ENCODE measurements around the gene ZFYVE21.

The ZFYVE21 gene

GRCh38 chr14:103706551-103707328, 8.9 kb upstream of the ZFYVE21 start:
- DNase-seq: no peak

GRCh38 chr14:103707329-103708263, 8.0 kb upstream of the ZFYVE21 start:
- no peak for DNase-seq

- DNase-seq: no peak
Observed at GRCh38 chr14:103708750-103709187, 6.8 kb upstream of the ZFYVE21 start.

- no peak for DNase-seq
Observed at GRCh38 chr14:103709814-103710213, 5.8 kb upstream of the ZFYVE21 start.

- DNase-seq: no peak
Observed at GRCh38 chr14:103710771-103711377, 4.7 kb upstream of the ZFYVE21 start.

GRCh38 chr14:103711516-103712431, 3.8 kb upstream of the ZFYVE21 start:
- DNase-seq: no peak

- DNase-seq: no peak
Observed at GRCh38 chr14:103712633-103713247, 2.9 kb upstream of the ZFYVE21 start.

- no peak for DNase-seq
Observed at GRCh38 chr14:103713304-103714062, 2.1 kb upstream of the ZFYVE21 start.

- DNase-seq: no peak
Observed at GRCh38 chr14:103714063-103714724, 1.4 kb upstream of the ZFYVE21 start.

- DNase-seq: no peak
Observed at GRCh38 chr14:103716091-103716801, 636 bp downstream of the ZFYVE21 start.

- DNase-seq: no peak
Observed at GRCh38 chr14:103716899-103717411, 1.3 kb downstream of the ZFYVE21 start.

- no peak for DNase-seq
Observed at GRCh38 chr14:103718572-103718971, 3.0 kb downstream of the ZFYVE21 start.

GRCh38 chr14:103719751-103720150, 4.1 kb downstream of the ZFYVE21 start:
- no peak for DNase-seq

- no peak for DNase-seq
Observed at GRCh38 chr14:103721334-103722120, 5.9 kb downstream of the ZFYVE21 start.

GRCh38 chr14:103723748-103724081, 8.1 kb downstream of the ZFYVE21 start:
- no peak for DNase-seq

GRCh38 chr14:103724116-103724515, 8.5 kb downstream of the ZFYVE21 start:
- no peak for DNase-seq

GRCh38 chr14:103725001-103725682, 9.5 kb downstream of the ZFYVE21 start:
- DNase-seq: no peak

GRCh38 chr14:103725739-103726395, 10.3 kb downstream of the ZFYVE21 start:
- DNase-seq: no peak
